PC-9 (cell line): Measurements from ENCODE around the gene PRRC2B. TPM values are rescaled to one million over a fixed set of nuclear protein-coding genes. Genes with fewer than 3 reads are reported as not detected.

Experiments used
- BruUV-seq: library from RNA; stranded (reverse); fragments of 400-500 nt; replicated peaks from 2 replicates; lab custom pipeline; 2021; lab: Mats Ljungman, UMichigan
- CTCF ChIA-PET: fragments of 300-600 bp; sonication (Branson Sonifier 250); formaldehyde crosslinking; loops from one replicate; lab custom pipeline; 2022; ENCODE audit warnings: antibody characterized with exemption; lab: Charles Lee
- POLR2A ChIA-PET: fragments of 300-600 bp; sonication (Branson Sonifier 250); formaldehyde crosslinking; loops from one replicate; lab custom pipeline; 2022; ENCODE audit warnings: antibody characterized with exemption; ENCODE audit not compliant: unreplicated experiment; lab: Charles Lee
- DNase-seq, 2 experiments: peaks; one replicate each; pipeline versions ENCODE4 v3.0.0 to v3.0.0-alpha.2; 2015 to 2022; ENCODE audit warnings: mixed read lengths in 1 of 2
- H2AFZ ChIP-seq: fragments of 200-600 bp; sonication (generic); 2 replicates; pipeline ENCODE4 v1.8.1; 2017; ENCODE audit warnings: antibody characterized with exemption
- H3F3A ChIP-seq: fragments of 200-600 bp; sonication (generic); 2 replicates; pipeline ENCODE4 v1.8.1; 2017; ENCODE audit warnings: antibody characterized with exemption, mild to moderate bottlenecking, low read depth; ENCODE audit not compliant: insufficient read depth
- H3K27ac ChIP-seq: fragments of 200-600 bp; sonication (generic); 2 replicates; pipeline ENCODE4 v1.6.1; 2016; ENCODE audit warnings: mixed run types
- H3K27me3 ChIP-seq: fragments of 200-600 bp; sonication (generic); 2 replicates; pipeline ENCODE4 v1.6.1; 2016; ENCODE audit warnings: low read depth, mixed run types; ENCODE audit not compliant: insufficient read depth
- H3K36me3 ChIP-seq: fragments of 200-600 bp; sonication (generic); 2 replicates; pipeline ENCODE4 v1.6.1; 2016; ENCODE audit warnings: low read depth, mixed run types
- H3K4me1 ChIP-seq: fragments of 200-600 bp; sonication (generic); replicated peaks from 2 replicates; pipeline ENCODE4 v1.6.1; 2016; ENCODE audit warnings: mixed run types; ENCODE audit not compliant: insufficient read depth
- H3K4me2 ChIP-seq: fragments of 200-600 bp; sonication (generic); 2 replicates; pipeline ENCODE4 v1.6.1; 2017; ENCODE audit warnings: mixed run types
- H3K4me3 ChIP-seq: fragments of 200-600 bp; sonication (generic); 2 replicates; pipeline ENCODE4 v1.6.1; 2016; ENCODE audit warnings: mixed run types
- H3K79me2 ChIP-seq: fragments of 200-600 bp; sonication (generic); 2 replicates; pipeline ENCODE4 v1.6.1; 2017; ENCODE audit warnings: low read depth, mixed run types
- H3K9me2 ChIP-seq: fragments of 200-600 bp; sonication (generic); 2 replicates; pipeline ENCODE4 v1.8.1; 2017; ENCODE audit warnings: mild to moderate bottlenecking; ENCODE audit not compliant: insufficient read depth
- H3K9me3 ChIP-seq: fragments of 200-600 bp; sonication (generic); 2 replicates; pipeline ENCODE4 v1.8.1; 2016; ENCODE audit warnings: low read depth; ENCODE audit not compliant: insufficient read depth
- H4K20me1 ChIP-seq: fragments of 200-600 bp; sonication (generic); 2 replicates; pipeline ENCODE4 v1.8.1; 2017; ENCODE audit not compliant: insufficient read depth
- EZH2 ChIP-seq: fragments of 200-600 bp; sonication (generic); IDR thresholded peaks from 2 replicates; pipeline ENCODE4 v1.8.0; 2017; ENCODE audit warnings: antibody characterized with exemption, low read depth
- intact Hi-C: fragments of 100-400 bp; cut with micrococcal nuclease; formaldehyde crosslinking; loops from one replicate; pipeline ENCODE4 v1.10.0; 2022; ENCODE audit not compliant: unreplicated experiment
- total RNA-seq: library from RNA; stranded (reverse); gene quantifications from 2 replicates; pipeline ENCODE4 v1.2.3, GENCODE V29; 2021
- TF ChIP-seq, protein P1 (sequence below): fragments of 200-600 bp; sonication (generic); conservative IDR thresholded peaks from 2 replicates; pipeline ENCODE4 v1.6.1; 2017; ENCODE audit warnings: mixed run types, antibody characterized with exemption, mild to moderate bottlenecking, moderate library complexity

PRRC2B gene
- total RNA-seq, 1 experiment from 2014 or later, result 361 TPM

DNA sequence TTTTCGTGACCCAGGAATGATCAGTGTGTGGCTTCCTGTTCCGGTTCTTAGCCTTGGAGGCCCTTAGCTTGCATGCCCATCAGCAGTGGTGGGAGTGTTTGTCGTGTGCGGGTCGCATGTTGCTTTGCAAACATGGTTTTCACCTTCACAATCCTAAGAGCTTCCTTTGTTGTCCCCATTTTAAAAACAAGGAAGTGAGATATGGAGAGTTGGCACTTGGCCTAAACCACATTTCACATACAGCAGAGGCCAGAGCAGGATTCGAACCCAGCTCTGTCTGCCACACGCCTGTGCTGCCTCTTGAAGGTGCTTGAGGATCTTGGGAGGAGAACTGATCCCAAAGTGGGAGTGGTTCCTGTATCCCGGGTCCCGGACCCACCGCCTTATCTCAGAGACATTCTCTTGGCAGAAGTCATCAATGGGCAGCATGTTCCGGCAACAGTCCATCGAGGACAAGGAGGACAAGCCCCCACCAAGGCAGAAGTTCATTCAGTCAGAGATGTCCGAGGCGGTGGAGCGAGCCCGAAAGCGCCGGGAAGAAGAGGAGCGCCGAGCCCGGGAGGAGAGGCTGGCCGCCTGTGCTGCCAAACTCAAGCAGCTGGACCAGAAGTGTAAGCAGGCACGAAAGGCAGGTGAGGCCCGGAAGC, 70.6 kb downstream of the PRRC2B start:
- peaks cover 8% of the 10 kb centered on the region; the same call in 1 of the 2 replicates for H3K79me2 ChIP-seq
- ChIA-PET CTCF (no interaction called here), POLR2A (no interaction called here)
- intact Hi-C loops, result no loop called here
- no peak overlapping the region for H3K4me3 ChIP-seq
- H3K27me3 ChIP-seq, result no peaks in the 10 kb centered on the region
- peaks cover 43% of the 10 kb centered on the region for H3K36me3 ChIP-seq
- TF ChIP-seq, protein P1, sequence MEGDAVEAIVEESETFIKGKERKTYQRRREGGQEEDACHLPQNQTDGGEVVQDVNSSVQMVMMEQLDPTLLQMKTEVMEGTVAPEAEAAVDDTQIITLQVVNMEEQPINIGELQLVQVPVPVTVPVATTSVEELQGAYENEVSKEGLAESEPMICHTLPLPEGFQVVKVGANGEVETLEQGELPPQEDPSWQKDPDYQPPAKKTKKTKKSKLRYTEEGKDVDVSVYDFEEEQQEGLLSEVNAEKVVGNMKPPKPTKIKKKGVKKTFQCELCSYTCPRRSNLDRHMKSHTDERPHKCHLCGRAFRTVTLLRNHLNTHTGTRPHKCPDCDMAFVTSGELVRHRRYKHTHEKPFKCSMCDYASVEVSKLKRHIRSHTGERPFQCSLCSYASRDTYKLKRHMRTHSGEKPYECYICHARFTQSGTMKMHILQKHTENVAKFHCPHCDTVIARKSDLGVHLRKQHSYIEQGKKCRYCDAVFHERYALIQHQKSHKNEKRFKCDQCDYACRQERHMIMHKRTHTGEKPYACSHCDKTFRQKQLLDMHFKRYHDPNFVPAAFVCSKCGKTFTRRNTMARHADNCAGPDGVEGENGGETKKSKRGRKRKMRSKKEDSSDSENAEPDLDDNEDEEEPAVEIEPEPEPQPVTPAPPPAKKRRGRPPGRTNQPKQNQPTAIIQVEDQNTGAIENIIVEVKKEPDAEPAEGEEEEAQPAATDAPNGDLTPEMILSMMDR, result no peak
- TF ChIP-seq EZH2, result no peak
- no peaks in the 10 kb centered on the region for H3K9me2 ChIP-seq
- no peak overlapping the region for H2AFZ ChIP-seq
- no TSS peak for BruUV-seq
- H3K9me3 ChIP-seq, result no peaks in the 10 kb centered on the region
- H4K20me1 ChIP-seq, result peaks cover 63% of the 10 kb centered on the region
- no peaks in the 10 kb centered on the region for H3K4me1 ChIP-seq
- no peak for DNase-seq
- no peak overlapping the region for H3K4me2 ChIP-seq
- no peak overlapping the region for H3K27ac ChIP-seq
- peaks cover 54% of the 10 kb centered on the region for H3F3A ChIP-seq

DNA sequence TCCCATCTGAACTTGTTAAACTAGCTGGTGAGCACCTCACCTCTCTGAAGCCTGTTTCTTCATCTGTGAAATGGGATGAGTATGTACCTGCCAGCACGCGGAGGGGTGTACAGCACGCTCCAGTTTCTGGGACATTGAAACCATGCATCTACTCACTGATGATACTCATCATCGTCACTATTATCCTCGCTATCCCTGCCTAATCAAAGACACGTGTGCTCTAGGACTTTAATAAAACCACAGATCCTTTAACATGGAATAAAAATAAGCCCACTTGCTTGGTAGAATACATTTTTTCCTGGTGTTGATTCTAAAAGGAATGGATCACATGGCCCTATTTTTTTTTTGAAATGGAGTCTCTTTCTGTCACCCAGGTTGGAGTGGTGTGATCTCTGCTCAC, 71.5 kb downstream of the PRRC2B start:
- intact Hi-C loops, result no loop called here
- Histone ChIP-seq H3K9me2 (no peaks in the 10 kb centered on the region), H3K27me3 (no peaks in the 10 kb centered on the region), H3K79me2 (peaks cover 8% of the 10 kb centered on the region; the same call in 1 of the 2 replicates), H3K4me2 (no peak overlapping the region), H3K4me3 (no peak overlapping the region), H3K9me3 (no peaks in the 10 kb centered on the region), H3F3A (peaks cover 50% of the 10 kb centered on the region), H2AFZ (no peak overlapping the region), H3K36me3 (peaks cover 43% of the 10 kb centered on the region), H3K4me1 (no peaks in the 10 kb centered on the region), H4K20me1 (peaks cover 66% of the 10 kb centered on the region), H3K27ac (no peak overlapping the region)
- no peak for TF ChIP-seq EZH2
- TF ChIP-seq, protein P1, result no peak
- ChIA-PET POLR2A (no interaction called here), CTCF (no interaction called here)
- no peak for DNase-seq
- no TSS peak for BruUV-seq

DNA sequence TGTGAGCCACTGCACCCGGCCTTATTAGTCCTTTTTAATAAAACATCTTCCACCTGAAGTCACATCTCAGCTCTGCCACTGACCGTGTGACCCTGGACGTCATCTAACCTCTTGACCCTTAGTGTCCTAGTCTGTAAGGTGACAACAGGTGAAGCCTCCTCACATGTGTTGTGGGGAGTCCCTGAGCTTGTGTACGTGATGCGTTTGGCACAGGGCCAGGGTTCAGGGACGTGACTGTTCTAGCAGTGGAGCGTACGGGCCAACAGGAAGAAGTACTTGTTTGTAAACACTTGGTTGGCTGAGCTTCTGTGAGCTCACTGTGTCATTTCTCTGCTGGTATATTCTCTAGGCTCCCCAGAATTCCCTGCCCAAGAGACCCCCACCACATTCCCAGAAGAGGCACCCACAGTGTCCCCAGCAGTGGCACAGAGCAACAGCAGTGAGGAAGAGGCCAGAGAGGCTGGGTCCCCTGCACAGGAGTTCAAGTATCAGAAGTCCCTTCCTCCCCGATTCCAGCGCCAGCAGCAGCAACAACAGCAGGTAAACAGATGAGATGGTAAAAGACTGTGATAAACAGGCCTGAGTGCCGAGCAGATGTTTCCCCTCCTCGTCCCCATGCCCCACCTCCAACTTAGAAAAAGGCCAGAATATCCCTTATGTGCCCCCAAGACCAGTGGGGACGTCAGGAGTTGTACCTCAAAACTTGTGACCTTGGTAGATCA, 73.5 kb downstream of the PRRC2B start:
- intact Hi-C loops, result no loop called here
- TF ChIP-seq, protein P1, result no peak
- TF ChIP-seq EZH2, result no peak
- ChIA-PET CTCF (interaction anchor here (0.6 kb wide), 1 partner anchor 12 kb away, joined by 4 read pairs; no protein-coding TSS in a partner anchor), POLR2A (no interaction called here)
- Histone ChIP-seq H4K20me1 (peaks cover 66% of the 10 kb centered on the region), H3K9me3 (no peaks in the 10 kb centered on the region), H3K27ac (no peak overlapping the region), H3K4me2 (no peak overlapping the region), H3K9me2 (no peaks in the 10 kb centered on the region), H3K27me3 (no peaks in the 10 kb centered on the region), H3F3A (peaks cover 35% of the 10 kb centered on the region; the same call in 1 of the 2 replicates), H3K36me3 (peaks cover 44% of the 10 kb centered on the region), H3K4me1 (no peaks in the 10 kb centered on the region), H3K79me2 (peaks cover 15% of the 10 kb centered on the region), H3K4me3 (no peak overlapping the region), H2AFZ (no peak overlapping the region)
- DNase-seq, result no peak
- no TSS peak for BruUV-seq
